GM12865 (cell line): ENCODE measurements around the gene EXD1.

Experiments used
- DNase-seq: peaks from one replicate; pipeline ENCODE4 v3.0.0; 2010; ENCODE audit warnings: low read depth
- H3K4me3 ChIP-seq: 2 replicates; pipeline ENCODE4 v1.5.1; 2011; ENCODE audit warnings: mild to moderate bottlenecking, low read depth, low read length, control low read depth
- CTCF ChIP-seq: IDR thresholded peaks from 2 replicates; pipeline ENCODE4 v1.5.1; 2011; ENCODE audit warnings: low read length, control low read depth, low read depth, inconsistent platforms; ENCODE audit not compliant: insufficient read depth; ENCODE audit errors: missing control alignments

EXD1 gene

GRCh38 chr15:41199470-41199869 is 31.1 kb downstream of the EXD1 start:
- DNase-seq: no peak
- no peak for TF ChIP-seq CTCF
- no peak overlapping the region for H3K4me3 ChIP-seq

GRCh38 chr15:41194444-41194843 is 36.1 kb downstream of the EXD1 start:
- no peak overlapping the region for H3K4me3 ChIP-seq
- no peak for TF ChIP-seq CTCF
- no peak for DNase-seq

GRCh38 chr15:41183581-41183980 is 47.0 kb downstream of the EXD1 start:
- H3K4me3 ChIP-seq: no peak overlapping the region
- TF ChIP-seq CTCF: no peak
- no peak for DNase-seq

- H3K4me3 ChIP-seq: no peak overlapping the region
- TF ChIP-seq CTCF: no peak
- no peak for DNase-seq
These were observed 48.3 kb downstream of the EXD1 start for GRCh38 chr15:41182266-41182665.

- no peak for TF ChIP-seq CTCF
- no peak overlapping the region for H3K4me3 ChIP-seq
- DNase-seq: no peak
These were observed 50.3 kb downstream of the EXD1 start for GRCh38 chr15:41180206-41180789.

GRCh38 chr15:41169781-41170180 is 60.8 kb downstream of the EXD1 start:
- TF ChIP-seq CTCF: no peak
- peak; percentile 3 for DNase-seq
- H3K4me3 ChIP-seq: no peak overlapping the region

- no peak for TF ChIP-seq CTCF
- DNase-seq: no peak
- no peak overlapping the region for H3K4me3 ChIP-seq
These were observed 61.5 kb downstream of the EXD1 start for GRCh38 chr15:41169086-41169485.
